ENCODE results near the gene HAPLN2. TPM values are rescaled to one million over a fixed set of nuclear protein-coding genes. Genes with fewer than 3 reads are reported as not detected.

HAPLN2 gene
- total RNA-seq (1 to 10 TPM in 2 of 9 donors, under 1 TPM in 4, not detected in 3; 0.17 to 1.5 (median 0.73) TPM), polyA plus RNA-seq (1 to 10 TPM in 2 of 3 donors, not detected in 1; 2.2 to 3.1 TPM)
- long read RNA-seq, donor 1 = 0 reads
- long read RNA-seq, donor 2 = 0 reads
- long read RNA-seq, donor 3 = 0 reads
- long read RNA-seq, donor 4 = 0 reads
- long read RNA-seq, donor 5, partial matches to known transcripts = 0 of 1 reads
- long read RNA-seq, donor 5, other reads (novel, unspliced or antisense) = 0 of 1 reads
- long read RNA-seq, donor 6 = 0 reads
- long read RNA-seq, donor 7 = 0 reads
- long read RNA-seq, donor 8 = 0 reads
- long read RNA-seq, donor 9 = 0 reads
- long read RNA-seq, donor 10 = 0 reads

DNA sequence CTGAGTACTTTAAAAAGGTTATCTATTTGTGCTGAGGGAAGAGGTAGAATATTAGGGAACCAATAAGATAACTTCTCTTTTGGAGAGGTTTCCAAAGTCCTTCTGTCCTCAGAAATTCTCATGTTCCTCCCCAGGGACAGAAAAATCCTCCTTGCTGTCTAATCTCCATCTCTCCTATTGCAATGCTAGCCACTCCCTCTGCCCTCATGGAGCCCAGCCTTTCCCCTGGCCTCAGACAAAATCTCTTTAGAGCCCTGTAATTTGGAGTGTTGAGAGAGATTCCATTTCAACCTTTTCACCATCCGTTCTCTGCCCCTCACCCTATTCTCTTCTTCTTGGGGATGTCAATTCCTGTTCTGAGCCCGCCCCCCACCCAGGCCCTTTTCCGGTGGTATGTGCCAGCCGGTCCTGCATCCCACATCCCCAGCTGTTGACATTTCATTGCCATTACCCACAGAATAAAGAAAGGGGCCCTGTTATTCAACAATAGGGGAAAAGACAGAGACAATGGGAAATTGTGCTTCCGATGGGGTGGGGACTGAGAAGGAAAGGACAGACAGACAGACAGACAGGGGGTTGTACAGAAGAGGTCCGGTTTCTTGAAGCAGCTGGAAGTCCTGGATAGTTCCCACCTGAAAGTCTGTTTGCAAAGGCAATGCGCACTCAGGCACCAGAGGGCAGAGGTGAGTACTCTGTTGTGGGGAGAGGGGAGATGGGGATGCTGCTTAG is at the start of gene HAPLN2:
Gene HAPLN2, plus strand, starts transcription at position 563 of the 729 bp plus-strand sequence. CDS start 4,076 bp downstream, outside the sequence.
- intact Hi-C loops (cut with DNase I) = loop anchor here in 1 of 2 donors (10.0 kb wide), 1 partner anchor 234 kb away; no protein-coding TSS in a partner anchor
- no peaks in the 10 kb centered on the region for H3K9me3 ChIP-seq (replicated peaks in 1 of 3)
- peak in 1 of 7 donors; percentile 27 for DNase-seq
- TF ChIP-seq POLR2A (IDR thresholded peaks at IDR 0.05) = no peak
- peak in 3 of 6 experiments; percentile 6 to 26 (median 19) for TF ChIP-seq CTCF (IDR thresholded peaks at IDR 0.05)
- H3K27me3 ChIP-seq = peaks cover 14% of the 10 kb centered on the region
- H3K27ac ChIP-seq = no peak within 1 kb of the TSS
- 12 to 18% (median 14%) methylated on average over 7 of the region's 7 CpGs for WGBS, 4 donors
- H3K4me1 ChIP-seq (replicated peaks in 1 of 2) = peaks cover 4 to 14% of the 10 kb centered on the region in 2 donors
- H3K4me3 ChIP-seq = no peak within 1 kb of the TSS
- no peaks in the 10 kb centered on the region for H3K36me3 ChIP-seq (replicated peaks in 1 of 2)

GRCh38 chr1:156571261-156571852 is 47.9 kb upstream of the HAPLN2 start:
- Histone ChIP-seq H3K27me3 (peaks cover 15% of the 10 kb centered on the region), H3K4me1 (replicated peaks in 1 of 2) (peaks cover 0 to 13% of the 10 kb centered on the region in 2 donors), H3K4me3 (no peak overlapping the region), H3K27ac (no peak overlapping the region), H3K36me3 (replicated peaks in 1 of 2) (no peaks in the 10 kb centered on the region), H3K9me3 (replicated peaks in 1 of 3) (no peaks in the 10 kb centered on the region)
- DNase-seq = no peak
- no peak for TF ChIP-seq POLR2A (IDR thresholded peaks at IDR 0.05)
- no peak for TF ChIP-seq CTCF (IDR thresholded peaks at IDR 0.05)
- intact Hi-C loops (cut with DNase I) = no loop called here
- WGBS, 4 donors = 34 to 38% (median 35%) methylated on average over 4 of the region's 4 CpGs

GRCh38 chr1:156571919-156572662 is 47.1 kb upstream of the HAPLN2 start, which contains the start of gene IQGAP3:
IQGAP3 (minus strand) TSS chr1:156572565; CDS start chr1:156572529, 36 bp downstream.
- WGBS, 4 donors = 1% methylated on average over 18 to 38 of the region's 38 CpGs
- intact Hi-C loops (cut with DNase I) = no loop called here
- Histone ChIP-seq H3K4me1 (replicated peaks in 1 of 2) (peaks cover 0 to 13% of the 10 kb centered on the region in 2 donors), H3K27ac (no peak within 1 kb of the TSS), H3K4me3 (peak within 1 kb of the TSS in 2 of 4 donors; percentile 9 to 42), H3K36me3 (replicated peaks in 1 of 2) (no peaks in the 10 kb centered on the region), H3K9me3 (replicated peaks in 1 of 3) (no peaks in the 10 kb centered on the region), H3K27me3 (peaks cover 15% of the 10 kb centered on the region)
- TF ChIP-seq POLR2A (IDR thresholded peaks at IDR 0.05) (no peak), CTCF (IDR thresholded peaks at IDR 0.05) (no peak)
- peak; percentile 80 to 92 (median 88) for DNase-seq

Data from adrenal gland (tissue), 19 donors.